Jurkat, Clone E6-1 (cell line): ENCODE data around the gene FAM89A. TPM values are rescaled to one million over a fixed set of nuclear protein-coding genes. Genes with fewer than 3 reads are reported as not detected.

ENCODE experiments used
- DNase-seq: peaks from one replicate; pipeline ENCODE4 v3.0.0-alpha.2; 2011; ENCODE audit warnings: low read depth, low spot score
- H3K4me3 ChIP-seq: 2 replicates; pipeline ENCODE4 v1.5.1; 2011; ENCODE audit warnings: mild to moderate bottlenecking, low read length, control low read depth, moderate library complexity
- polyA plus RNA-seq: library from polyadenylated mRNA; unstranded; fragments of >200 nt; gene quantifications from one replicate; pipeline ENCODE4 v1.2.1, GENCODE V29; 2012; ENCODE audit warnings: missing spikeins; ENCODE audit not compliant: insufficient read length, insufficient read depth

Gene FAM89A
- 17.2 TPM for polyA plus RNA-seq

DNA sequence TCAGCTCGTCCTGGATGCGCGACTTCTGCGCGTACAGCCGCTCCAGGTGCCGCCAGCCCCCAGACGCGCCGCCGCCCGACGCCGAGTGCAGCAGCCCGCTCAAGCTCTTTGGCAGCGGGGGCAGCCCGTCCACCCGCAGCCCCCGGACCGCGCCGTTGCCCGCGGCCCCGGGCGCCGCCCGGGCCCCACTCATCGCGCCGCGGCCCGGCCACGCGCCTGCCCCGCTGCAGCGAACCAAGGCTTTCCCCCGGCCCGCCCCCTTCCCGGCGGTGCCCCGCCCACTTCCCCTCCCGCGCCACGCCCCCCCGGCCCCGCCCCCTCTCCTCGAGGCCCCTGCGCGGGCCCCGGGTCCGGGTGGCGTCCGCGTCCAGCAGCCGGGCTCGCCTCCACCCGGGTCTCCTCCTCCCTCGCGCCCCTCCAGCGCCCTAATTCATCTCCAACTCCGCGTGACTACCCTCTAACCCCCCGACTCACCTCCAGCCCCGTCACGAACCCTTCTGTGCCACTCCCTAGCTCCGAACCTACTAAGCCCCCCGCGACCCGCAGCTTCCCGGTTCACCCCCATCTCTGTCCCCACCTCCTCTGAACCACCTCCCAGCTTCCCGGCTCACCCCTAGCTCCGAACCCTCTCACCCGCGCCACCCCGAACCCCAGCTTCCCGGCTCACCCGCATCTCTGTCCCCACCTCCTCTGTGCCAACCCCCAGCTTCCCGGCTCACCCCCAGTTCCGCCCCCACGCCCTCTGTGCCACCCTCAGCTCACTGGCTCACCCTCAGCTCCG lies at the start of gene FAM89A:
FAM89A (minus strand) TSS at position 236 of the 781 bp plus-strand sequence; CDS start at position 193, 43 bp downstream.
- H3K4me3 ChIP-seq: peak within 1 kb of the TSS; percentile 65
- no peak for DNase-seq

DNA sequence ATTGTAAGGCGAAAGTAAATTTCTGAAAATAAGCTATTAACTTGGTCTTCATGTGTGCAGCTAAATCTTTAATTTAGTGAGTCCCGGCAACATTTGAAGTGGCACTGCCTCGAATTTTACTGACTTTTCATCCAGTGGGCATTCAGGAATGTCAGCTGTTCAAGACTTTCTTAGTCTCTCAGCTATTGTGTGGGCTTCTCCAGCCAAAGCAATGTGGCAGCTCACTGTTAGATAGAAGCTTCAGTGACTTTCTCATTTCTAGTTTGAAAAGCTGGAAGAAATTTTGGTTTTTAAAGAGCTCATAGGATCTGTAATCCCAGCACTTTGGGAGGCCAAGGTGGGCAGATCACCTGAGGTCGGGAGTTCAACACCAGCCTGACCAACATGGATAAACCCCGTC lies 44.3 kb upstream of the FAM89A start:
- H3K4me3 ChIP-seq: no peak overlapping the region
- no peak for DNase-seq

DNA sequence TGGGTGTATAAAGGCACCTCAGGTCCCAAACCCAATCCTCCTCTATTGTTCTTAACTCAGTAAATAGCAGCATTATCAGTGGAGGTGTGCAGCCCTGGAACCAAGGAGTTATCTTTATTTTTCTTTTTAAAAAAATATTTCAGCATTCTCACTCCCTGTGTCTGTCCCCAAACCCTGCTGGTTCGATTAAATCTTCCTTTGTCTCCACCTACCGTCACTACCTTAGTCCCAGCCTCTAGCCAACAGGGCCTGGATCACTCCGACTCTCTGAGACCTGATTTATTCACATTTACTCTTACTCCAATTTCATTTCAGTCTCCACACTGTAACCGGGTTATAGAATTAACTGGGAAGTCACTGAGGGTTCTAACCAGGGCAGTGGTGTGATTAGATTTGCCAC lies 39.1 kb upstream of the FAM89A start:
- DNase-seq: no peak
- H3K4me3 ChIP-seq: no peak overlapping the region

DNA sequence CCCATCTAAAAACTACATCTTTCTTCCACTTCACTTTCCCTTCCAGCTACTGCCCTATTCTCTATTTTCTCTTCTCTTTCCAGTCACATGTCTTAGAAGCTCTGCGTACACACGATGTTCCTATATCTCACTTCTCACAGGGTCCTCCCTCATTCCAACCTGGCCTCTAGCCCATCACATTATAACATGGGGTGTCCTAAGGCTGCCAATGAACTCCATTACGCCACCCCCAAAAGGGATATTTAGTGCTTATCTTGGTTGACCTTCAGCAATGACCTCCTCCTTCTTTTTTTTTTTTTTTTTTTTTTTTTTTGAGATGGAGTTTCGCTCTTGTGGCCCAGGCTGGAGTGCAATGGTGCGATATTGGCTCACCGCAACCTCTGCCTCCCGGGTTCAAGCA lies 38.2 kb upstream of the FAM89A start:
- no peak for DNase-seq
- no peak overlapping the region for H3K4me3 ChIP-seq

DNA sequence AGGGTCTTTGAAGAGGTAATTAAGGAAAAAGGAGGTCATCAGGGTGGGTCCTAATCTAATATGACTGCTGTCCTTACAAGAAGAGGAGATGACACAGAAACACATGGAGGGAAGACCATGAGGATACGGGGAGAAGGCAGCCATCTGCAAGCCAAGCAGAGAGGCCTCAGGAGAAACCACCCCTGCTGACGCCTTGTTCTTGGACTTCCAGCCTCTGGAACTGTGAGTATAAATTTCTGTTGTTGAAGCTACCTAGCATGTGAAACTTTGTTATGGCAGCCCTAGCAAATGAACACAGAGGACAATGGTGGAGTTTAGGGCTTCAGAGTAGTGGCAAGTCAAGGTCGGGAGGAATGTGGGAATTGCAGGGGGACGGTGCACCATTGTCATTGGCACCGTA lies 36.7 kb upstream of the FAM89A start:
- DNase-seq: no peak
- H3K4me3 ChIP-seq: no peak overlapping the region

DNA sequence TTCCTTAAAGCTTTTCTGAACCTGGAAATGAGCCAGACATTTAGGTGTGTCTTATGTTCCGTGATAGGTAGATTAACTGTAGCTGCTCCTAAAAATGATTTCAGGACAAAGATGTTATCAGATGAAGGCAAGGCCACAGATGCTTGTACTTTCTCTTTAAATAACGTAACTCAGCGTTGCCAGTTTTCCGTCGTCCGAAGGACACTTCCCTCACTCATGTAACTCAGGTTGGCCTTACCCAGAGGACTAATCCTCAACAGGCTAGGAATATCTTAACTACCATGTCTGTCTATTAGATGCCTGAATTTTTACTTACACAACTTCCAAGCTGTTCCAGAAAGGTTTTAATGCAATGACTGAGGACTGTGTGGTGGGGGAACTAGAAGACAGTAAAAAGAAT lies 35.4 kb upstream of the FAM89A start:
- no peak overlapping the region for H3K4me3 ChIP-seq
- DNase-seq: no peak

DNA sequence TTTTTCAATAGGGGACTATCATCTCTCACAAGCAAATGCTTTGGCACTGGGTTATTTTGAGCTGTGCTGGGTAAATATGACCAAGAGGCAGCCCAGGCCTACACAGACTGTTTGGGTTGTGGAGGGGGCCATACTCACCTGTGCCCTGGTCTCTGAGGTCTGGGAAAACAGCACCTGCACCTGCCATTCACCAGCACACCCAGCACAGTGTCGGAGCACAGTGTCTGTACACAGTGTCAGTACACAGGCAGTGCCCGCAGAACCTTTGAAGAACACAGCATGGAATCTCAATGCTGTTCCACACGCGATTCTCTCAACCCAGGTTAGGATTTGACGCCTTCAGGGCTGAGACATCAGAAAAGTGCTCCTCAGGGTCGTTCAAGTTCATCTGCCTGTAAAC lies 35.0 kb upstream of the FAM89A start:
- no peak for DNase-seq

DNA sequence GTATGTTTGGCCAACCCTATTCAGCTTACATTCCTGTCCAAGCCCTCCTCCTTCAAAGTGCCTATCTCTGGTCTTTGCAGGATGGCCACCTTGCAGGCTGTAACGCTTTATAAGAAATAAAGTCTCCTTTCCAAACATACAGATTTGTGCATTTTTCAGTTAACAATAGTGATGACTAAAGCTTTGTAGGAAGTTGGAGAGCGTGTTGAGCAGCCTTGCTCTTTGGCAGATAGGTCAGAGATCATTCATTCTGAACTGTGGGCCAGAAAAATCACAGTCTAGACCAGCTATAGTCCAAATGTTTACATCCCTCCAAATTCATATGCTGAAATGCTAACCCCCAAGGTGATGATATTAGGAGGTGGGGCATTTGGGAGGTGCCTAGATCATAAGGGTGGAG lies 34.0 kb upstream of the FAM89A start:
- DNase-seq: no peak
- no peak overlapping the region for H3K4me3 ChIP-seq

More for the DNA sequence above, 35.0 kb upstream of the FAM89A start:
- H3K4me3 ChIP-seq: no peak overlapping the region

DNA sequence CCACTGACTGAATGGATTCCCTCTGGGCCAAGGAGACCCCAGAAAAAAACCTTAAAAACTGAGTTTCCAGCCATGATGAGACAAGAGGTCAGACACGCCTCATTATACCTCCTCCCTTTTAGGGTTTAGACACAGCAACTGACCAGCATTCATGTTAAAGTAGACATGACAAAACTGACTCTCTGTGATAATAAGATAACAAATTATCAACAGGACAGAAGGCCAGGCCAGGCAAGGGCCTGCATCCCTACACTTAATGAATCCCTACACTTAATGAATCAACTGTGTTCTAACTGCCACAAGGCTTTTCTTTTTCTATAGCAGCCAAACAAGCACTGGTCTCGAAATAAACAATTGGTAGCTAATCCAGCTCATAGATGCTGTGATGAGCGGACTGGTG lies 33.3 kb upstream of the FAM89A start:
- H3K4me3 ChIP-seq: no peak overlapping the region
- no peak for DNase-seq

DNA sequence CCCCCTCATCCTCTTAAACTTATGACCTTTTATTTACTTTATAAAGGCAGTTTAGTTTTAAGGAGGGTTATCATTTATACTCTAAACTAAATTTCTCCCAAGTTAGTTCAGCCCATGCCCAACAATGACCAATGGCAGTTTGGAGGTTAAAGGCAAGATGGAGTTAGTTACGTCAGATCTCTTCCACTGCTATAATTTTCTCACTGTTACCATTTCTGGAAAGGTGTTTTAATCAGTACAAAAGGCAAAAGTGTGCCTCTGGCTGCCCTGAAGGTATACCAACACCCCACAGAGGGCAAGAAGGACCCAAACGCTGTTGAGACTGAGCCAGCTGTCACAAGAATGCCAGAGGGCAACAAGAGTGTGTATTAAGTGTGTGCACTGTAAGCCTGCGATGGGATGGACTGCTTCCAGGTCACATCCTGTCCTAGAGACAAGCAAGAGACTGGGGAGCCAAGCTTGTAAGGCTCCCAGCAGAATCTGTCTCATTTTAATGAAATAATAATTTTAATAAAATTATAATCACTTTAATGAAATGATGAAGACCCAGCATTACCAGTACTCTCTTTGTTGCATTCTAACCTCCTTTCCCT lies 32.5 kb upstream of the FAM89A start:
- DNase-seq: no peak
- H3K4me3 ChIP-seq: no peak overlapping the region

DNA sequence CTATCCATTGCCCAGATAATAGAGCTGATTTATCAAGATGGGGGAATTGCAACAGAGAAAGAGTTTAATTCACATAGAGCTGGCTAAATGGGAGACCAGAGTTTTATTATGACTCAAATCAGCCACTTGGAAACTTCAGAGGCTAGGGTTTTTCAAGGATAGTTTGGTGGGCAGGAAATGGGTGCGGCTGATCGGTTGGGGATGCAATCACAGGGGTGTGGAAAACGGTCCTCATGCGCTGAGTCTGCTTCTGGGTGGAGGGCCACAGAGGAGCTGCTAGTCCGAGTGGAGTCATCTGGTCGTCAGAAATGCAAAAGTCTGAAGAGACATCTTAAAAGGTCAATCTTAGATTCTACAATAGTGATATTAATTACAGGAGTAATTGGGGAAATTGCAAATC lies 32.0 kb upstream of the FAM89A start:
- no peak overlapping the region for H3K4me3 ChIP-seq
- no peak for DNase-seq

DNA sequence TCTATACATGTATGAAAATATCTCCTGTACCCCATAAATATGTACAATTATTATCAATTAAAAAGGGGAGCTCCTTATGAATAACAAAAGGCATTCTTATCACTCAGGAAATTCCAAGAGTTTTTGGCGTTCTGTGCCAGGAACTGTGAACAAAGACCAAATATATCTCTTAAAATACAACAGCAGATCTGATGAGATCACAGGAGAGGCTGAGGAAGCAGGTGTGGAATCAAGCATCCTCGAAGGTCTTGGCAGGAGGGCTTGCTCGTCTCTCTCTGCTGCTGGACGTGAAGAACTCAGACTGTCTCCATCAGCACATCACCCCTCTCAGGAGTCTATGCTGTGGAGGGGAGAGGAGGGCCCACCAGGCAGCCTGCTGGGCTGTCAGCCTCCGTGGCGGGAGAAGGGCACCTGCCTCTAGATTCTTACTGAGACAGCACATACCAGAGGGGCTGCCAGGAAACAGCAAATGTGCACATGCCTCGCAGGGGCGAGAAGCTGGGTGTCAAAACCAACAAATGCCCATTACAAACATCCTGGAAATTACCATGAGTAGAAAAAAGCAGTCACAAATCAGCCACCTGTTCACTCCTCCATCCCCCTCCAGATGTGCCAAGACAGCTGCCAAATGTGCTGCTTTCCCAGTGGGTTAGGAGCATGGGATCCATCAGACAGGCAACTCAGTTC lies 30.8 kb upstream of the FAM89A start:
- no peak for DNase-seq
- H3K4me3 ChIP-seq: no peak overlapping the region

DNA sequence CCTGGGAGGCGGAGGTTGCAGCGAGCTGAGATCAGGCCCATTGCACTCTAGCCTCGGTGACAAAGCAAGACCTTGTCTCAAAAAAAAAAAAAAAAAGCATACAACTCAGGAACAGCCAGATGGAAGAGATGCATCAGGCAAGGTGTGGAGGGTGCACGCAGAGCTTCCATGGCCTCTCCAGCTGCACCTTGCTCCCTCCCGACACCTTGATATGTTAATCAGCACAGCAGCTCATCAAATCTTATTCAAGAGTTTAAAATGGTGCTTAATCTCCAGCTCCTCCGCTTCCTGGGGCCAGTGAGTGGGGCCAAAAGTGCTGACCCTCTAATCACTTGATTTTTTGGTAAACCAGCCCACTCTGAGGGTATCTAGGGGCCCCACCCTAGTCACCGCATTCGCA lies 29.3 kb upstream of the FAM89A start:
- DNase-seq: no peak

DNA sequence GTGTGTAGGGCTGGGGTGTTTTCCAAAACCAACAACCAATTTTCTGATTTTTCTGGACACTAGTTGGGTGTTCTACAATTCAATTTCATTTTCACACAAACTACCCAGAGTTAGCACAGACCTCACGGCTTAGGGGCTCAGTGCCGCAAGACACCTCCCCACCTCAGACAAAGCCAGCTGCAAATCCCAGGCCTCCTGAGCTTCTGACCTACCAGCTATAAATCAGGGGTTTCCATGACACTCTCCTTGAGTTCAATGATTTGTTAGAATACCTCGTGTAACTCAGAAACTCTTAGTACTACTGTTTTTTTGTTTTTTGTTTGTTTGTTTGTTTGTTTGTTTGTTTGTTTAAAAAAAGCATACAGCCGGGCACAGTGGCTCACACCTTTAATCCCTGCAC lies 28.7 kb upstream of the FAM89A start:
- DNase-seq: no peak

More for the DNA sequence above, 29.3 kb upstream of the FAM89A start:
- no peak overlapping the region for H3K4me3 ChIP-seq

DNA sequence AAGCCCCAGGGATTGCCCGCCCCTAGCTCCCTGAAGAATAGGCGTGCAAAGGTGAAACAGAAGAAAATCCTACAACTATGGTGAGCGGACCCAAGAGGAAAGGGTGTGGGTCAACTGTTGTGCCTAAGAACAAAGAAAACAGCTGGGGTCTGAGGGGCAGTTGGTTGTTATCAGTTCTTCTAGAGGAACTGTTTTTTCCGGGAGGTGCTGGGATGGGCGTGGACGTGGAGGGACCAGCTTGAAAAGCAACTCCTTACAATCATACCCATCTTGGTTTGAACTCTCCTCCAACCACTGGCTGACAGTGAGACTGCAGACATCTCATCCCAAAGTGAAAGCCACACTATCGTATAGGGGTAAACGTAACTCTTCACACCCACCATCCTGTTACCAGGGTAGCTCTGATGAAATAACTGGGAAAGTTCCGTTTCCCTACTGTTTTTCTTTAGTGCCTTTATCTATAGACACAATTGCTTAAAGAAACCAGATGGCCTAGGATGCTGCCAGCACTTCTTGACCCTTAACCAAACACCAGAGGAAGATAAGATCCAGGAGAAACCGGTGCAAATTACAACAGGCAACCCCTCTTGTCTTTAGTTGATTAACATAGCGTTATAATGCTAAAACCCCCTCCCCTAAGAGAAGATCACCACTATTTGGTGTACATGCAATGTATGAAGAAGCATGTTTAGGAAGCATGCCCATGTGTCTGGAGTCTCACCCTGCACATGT lies 25.6 kb upstream of the FAM89A start:
- no peak for DNase-seq
- H3K4me3 ChIP-seq: no peak overlapping the region

More for the DNA sequence above, 28.7 kb upstream of the FAM89A start:
- no peak overlapping the region for H3K4me3 ChIP-seq

DNA sequence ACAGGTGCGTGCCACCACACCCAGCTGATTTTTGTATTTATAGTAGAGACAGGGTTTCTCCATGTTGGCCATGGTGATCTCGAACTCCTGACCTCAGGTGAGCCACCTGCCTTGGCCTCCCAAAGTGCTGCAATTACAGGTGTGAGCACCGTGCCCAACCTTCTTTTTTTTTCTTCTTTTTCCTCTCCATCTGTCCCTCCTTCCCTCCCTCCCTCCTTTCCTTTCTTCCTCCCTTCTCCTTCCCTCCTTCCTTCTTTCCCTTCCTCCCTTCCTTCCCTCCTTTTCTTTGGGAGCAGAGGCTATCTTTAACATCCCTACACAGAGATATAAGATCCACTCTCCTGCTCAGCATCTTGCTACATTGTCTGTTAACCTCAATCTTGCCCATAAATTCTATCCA lies 24.4 kb upstream of the FAM89A start:
- no peak for DNase-seq
- no peak overlapping the region for H3K4me3 ChIP-seq

DNA sequence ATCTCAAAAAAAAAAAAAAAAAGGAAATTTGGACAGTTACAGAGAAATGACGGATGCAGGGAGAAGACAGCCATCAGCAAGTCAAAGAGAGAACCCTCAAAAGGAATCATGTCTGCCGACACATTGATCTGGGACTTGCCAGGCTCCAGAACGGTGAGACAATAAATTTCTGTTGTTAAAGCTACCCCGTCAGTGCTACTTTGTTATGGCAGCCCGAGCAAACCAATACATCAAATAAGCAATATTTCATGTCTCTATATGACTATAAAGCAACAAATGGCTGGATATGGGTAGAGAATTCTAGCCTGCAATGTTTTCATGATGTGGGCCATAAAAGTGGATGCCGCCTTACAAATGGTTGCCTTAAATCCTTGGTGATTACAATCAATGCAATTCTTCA lies 23.3 kb upstream of the FAM89A start:
- H3K4me3 ChIP-seq: no peak overlapping the region
- no peak for DNase-seq

DNA sequence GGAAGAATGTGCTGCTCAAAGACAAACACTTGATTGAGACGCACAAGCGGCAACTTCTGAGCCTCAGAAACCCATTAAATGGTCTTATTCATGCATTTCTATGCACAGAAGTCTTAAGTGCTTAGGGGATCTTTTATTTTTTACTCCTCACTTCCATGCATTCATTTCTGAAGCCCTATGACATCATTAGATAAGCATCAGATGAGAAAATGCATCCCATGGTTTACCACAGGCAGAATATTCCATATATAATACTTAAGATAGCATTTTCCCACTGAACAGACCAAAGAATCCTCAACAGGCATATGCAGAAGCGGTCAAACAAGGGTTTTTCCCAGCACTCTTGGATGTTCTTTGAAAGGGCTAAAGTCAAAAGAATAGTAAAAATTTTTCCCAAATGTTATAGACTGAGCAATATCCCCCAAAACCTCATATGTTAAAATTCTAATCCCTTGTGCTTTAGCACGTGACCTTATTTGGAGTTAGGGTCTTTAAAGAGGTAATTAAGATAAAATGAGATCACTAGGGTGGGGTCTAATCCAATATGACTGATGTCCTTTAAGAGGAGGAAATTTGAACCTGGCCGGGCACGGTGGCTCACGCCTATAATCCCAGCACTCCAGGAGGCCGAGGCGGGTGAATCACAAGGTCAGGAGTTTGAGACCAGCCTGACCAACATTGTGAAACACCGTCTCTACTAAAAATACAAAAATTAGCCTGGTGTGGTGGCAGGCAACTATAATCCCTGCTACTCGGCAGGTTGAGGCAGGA lies 22.6 kb upstream of the FAM89A start:
- H3K4me3 ChIP-seq: no peak overlapping the region

More for the DNA sequence above, 22.6 kb upstream of the FAM89A start:
- no peak for DNase-seq
